GM12865 (cell line): ENCODE results near the gene SHF.

Source experiments
- DNase-seq: peaks from one replicate; pipeline ENCODE4 v3.0.0; 2010; ENCODE audit warnings: low read depth
- H3K4me3 ChIP-seq: 2 replicates; pipeline ENCODE4 v1.5.1; 2011; ENCODE audit warnings: mild to moderate bottlenecking, low read depth, low read length, control low read depth
- TF ChIP-seq, protein P1 (sequence below): IDR thresholded peaks from 2 replicates; pipeline ENCODE4 v1.5.1; 2011; ENCODE audit warnings: low read length, control low read depth, low read depth, inconsistent platforms; ENCODE audit not compliant: insufficient read depth; ENCODE audit errors: missing control alignments

The SHF gene

DNA sequence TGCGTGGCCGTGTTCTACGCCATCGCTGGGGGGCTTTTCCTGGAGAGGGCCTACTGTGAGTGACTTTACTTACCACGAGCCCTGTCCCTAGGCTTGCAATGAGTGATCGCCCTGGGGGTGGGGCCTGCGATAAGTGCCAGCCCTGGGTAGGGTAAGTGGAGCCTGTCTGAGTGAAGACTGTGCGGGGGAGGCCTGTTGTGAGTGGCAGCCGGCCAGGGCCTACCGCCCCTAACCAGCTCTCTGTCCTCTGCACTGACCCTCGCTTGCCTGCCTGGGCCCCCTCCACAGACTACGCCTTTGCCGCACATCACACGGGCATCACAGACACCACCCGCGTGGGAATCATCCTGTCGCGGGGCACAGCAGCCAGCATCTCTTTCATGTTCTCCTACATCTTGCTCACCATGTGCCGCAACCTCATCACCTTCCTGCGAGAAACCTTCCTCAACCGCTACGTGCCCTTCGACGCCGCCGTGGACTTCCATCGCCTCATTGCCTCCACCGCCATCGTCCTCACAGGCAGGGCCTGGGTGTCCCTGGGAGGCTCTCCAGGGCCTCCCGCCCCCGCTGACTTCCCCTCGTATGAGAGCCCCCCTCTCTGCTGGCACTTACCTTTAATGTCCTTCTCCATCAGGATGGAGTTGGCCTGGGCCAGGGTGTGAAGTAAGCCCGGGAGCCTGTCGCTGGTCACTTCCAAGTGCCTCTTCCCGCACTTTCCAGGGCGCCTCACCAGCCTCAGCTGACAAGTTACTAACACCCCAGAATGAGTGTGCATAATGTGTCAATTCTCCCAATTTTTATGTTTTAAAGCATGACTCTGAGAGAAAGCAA is 35.6 kb downstream of the SHF start:
- no peak for DNase-seq
- no peak overlapping the region for H3K4me3 ChIP-seq
- TF ChIP-seq, protein P1, sequence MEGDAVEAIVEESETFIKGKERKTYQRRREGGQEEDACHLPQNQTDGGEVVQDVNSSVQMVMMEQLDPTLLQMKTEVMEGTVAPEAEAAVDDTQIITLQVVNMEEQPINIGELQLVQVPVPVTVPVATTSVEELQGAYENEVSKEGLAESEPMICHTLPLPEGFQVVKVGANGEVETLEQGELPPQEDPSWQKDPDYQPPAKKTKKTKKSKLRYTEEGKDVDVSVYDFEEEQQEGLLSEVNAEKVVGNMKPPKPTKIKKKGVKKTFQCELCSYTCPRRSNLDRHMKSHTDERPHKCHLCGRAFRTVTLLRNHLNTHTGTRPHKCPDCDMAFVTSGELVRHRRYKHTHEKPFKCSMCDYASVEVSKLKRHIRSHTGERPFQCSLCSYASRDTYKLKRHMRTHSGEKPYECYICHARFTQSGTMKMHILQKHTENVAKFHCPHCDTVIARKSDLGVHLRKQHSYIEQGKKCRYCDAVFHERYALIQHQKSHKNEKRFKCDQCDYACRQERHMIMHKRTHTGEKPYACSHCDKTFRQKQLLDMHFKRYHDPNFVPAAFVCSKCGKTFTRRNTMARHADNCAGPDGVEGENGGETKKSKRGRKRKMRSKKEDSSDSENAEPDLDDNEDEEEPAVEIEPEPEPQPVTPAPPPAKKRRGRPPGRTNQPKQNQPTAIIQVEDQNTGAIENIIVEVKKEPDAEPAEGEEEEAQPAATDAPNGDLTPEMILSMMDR: no peak

DNA sequence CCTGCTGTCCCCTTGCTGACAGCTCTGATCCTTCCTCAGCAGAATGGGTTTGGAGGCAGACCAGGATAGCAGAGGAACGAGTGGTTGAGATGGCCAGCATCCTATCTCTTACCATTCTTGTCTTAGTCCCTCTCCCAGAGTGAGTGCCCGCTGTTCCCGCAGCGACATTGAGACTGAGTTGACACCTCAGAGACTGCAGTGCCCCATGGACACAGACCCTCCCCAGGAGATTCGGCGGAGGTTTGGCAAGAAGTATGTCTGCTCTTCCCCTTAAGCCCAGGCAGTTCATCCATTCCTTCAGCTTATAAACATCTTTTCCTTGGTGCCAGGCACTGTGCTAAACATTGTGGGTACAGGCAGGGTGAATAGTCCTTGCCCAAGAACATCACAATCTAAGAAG is 36.8 kb downstream of the SHF start:
- TF ChIP-seq, protein P1: no peak
- DNase-seq: no peak

DNA sequence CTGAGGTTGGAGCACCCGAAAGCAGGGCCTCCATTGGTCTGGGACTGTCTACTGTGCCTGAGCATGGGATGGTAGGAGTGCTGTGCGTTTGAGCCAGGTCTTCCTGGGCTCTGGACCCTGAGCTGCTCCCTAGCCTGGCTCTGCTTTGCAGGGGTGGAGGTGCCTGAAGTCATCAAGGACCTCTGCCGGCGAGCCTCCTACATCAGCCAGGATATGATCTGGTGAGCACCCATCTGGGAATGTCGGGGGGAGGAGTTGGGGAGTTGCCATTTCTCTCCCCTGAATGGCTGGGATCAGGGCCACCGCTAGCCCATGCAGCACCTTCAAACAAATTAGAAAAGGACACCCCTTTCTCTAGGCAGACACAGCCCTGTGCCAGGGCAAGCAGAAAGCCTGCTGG is 37.3 kb downstream of the SHF start:
- H3K4me3 ChIP-seq: no peak overlapping the region
- DNase-seq: no peak
- TF ChIP-seq, protein P1: no peak

More for the DNA sequence above, 36.8 kb downstream of the SHF start:
- H3K4me3 ChIP-seq: no peak overlapping the region

DNA sequence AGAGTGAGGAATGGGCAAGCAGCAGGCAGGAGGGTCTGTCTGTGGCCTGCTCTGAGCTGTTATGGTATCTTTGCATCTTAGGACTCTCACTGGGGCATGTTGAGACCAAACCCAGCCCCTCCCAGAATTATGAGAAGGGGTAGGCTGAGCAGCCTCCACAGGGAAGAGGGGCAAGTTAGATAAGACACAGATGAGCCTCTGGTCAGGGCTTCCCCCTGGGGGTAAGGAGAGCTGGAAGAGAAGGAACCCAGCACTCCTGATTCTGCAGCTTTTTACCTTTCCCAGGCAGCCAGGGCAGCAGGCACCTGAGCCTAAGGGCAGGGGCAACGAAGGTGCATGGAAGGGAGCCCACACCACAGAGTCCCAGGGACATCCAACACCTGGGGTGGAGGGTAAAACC is 38.7 kb downstream of the SHF start:
- TF ChIP-seq, protein P1: no peak
- H3K4me3 ChIP-seq: no peak overlapping the region
- no peak for DNase-seq

DNA sequence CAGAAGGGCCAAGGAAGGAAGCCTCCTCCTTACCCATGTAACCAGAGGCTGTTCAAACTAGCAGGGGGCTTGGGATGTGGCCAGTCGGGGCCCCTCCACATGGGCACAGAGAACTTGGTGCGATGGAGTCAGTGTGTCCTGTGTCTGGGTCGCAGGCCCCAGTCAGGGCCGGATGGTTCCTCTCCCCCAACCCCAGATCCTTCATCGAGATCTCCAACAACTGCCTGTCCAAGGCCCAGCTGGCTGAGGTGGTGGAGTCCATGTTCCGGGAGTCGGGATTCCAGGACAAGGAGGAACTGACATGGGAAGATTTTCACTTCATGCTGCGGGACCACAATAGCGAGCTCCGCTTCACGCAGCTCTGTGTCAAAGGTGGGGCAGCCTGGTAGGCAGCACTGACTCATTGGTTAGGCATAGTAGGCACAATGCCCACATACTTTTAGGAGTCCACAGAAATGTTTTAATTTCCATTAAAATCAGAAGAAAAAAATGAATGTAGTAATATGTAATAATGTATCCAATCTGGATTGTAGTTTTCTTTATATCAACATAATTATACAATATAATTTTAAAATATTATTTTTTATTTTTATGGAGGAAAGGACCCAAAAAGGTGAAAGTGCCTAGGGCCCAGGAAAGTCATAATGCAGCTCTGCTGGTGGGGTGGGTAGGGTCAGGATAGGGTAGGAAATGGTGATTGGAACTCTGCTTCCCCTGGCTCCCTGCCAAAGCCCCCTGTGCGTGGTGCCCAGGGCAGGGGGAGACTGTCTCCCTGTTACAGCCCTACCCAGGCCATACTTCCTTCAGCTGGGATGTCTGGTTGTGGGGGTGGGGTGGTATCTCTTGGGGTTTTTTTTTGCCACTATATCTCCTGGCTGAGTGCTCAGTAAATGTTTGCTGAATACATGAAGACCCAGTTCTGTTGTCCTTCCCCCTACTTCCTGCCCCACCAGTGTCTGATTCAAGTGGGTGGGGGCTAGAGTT is 39.4 kb downstream of the SHF start:
- DNase-seq: no peak

DNA sequence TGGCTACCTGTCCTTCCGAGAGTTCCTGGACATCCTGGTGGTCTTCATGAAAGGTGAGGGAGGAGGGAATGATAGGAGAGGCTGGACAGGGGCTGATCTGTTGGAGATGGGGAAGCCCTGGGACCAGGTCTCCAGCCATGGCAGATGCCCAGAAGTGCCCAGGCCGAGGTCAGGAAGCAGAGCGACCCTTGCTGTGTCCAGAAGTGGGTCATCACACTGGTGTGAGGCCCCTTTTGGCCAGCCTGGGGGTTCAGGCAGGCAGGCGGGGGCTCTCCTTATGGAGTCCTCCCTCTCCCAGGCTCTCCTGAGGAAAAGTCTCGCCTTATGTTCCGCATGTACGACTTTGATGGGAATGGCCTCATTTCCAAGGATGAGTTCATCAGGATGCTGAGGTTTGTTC is 40.2 kb downstream of the SHF start:
- TF ChIP-seq, protein P1: no peak
- DNase-seq: no peak
- no peak overlapping the region for H3K4me3 ChIP-seq

More for the DNA sequence above, 39.4 kb downstream of the SHF start:
- TF ChIP-seq, protein P1: no peak
- no peak overlapping the region for H3K4me3 ChIP-seq
